HepG2 (cell line): Measurements from ENCODE around the gene GAS2. TPM values are rescaled to one million over a fixed set of nuclear protein-coding genes. Genes with fewer than 3 reads are reported as not detected.

Experiments
- ASH2L ChIP-seq: fragments of 300-600, 200-600 bp; sonication (generic); IDR thresholded peaks from 2 replicates; pipeline ENCODE4 v1.7.0; 2017; ENCODE audit warnings: low read depth, mild to moderate bottlenecking, moderate library complexity, mixed read lengths, low read length; ENCODE audit not compliant: insufficient read length
- CC2D1A ChIP-seq: sonication (generic); formaldehyde crosslinking; IDR thresholded peaks from 2 replicates; pipeline ENCODE4 v1.8.1; 2023; ENCODE audit warnings: mild to moderate bottlenecking, missing genetic modification reagents
- HNRNPUL1 ChIP-seq: fragments of 200-400 bp; formaldehyde crosslinking; IDR thresholded peaks from 2 replicates; pipeline ENCODE4 v1.6.1; 2017; ENCODE audit warnings: low read depth, mild to moderate bottlenecking, low read length, moderate library complexity
- IRF9 ChIP-seq: sonication (generic); formaldehyde crosslinking; IDR thresholded peaks from 2 replicates; pipeline ENCODE4 v1.8.0; 2022; ENCODE audit warnings: missing genetic modification reagents, mild to moderate bottlenecking, borderline replicate concordance
- KAT8 ChIP-seq: IDR thresholded peaks from 2 replicates; pipeline ENCODE4 v1.6.1; 2016; ENCODE audit warnings: missing genetic modification reagents, missing compliant biosample characterization
- MED8 ChIP-seq: sonication (generic); formaldehyde crosslinking; IDR thresholded peaks from 2 replicates; pipeline ENCODE4 v1.8.1; 2023; ENCODE audit warnings: mild to moderate bottlenecking, missing genetic modification reagents; ENCODE audit not compliant: insufficient replicate concordance
- NR3C1 ChIP-seq: sonication (generic); formaldehyde crosslinking; IDR thresholded peaks from 2 replicates; pipeline ENCODE4 v1.4.0; 2020; ENCODE audit warnings: missing genetic modification reagents
- SP1 ChIP-seq, 2 experiments: fragments of 450-650 bp in 1 of 2; sonication (generic) in 1 of 2; formaldehyde crosslinking in 1 of 2; IDR thresholded peaks; 2 replicates each; pipeline versions ENCODE4 v1.4.0 to v1.6.1; 2016 to 2020; ENCODE audit warnings: missing genetic modification reagents in 1 of 2
- SRY ChIP-seq: sonication (generic); formaldehyde crosslinking; IDR thresholded peaks from 2 replicates; pipeline ENCODE4 v1.8.0; 2022; ENCODE audit warnings: mild to moderate bottlenecking, missing genetic modification reagents
- TAF1 ChIP-seq: sonication (generic); formaldehyde crosslinking; IDR thresholded peaks from 2 replicates; pipeline ENCODE4 v1.4.0; 2020; ENCODE audit warnings: missing genetic modification reagents
- TBL1XR1 ChIP-seq: fragments of 150-350 bp; IDR thresholded peaks from 2 replicates; pipeline ENCODE4 v1.6.1; 2014; ENCODE audit warnings: borderline replicate concordance, low read length; ENCODE audit not compliant: partially characterized antibody
- ZNF160 ChIP-seq: sonication (generic); formaldehyde crosslinking; IDR thresholded peaks from 2 replicates; pipeline ENCODE4 v1.8.0; 2022; ENCODE audit warnings: mild to moderate bottlenecking, inconsistent platforms, missing genetic modification reagents
- ZNF274 ChIP-seq: sonication (generic); formaldehyde crosslinking; IDR thresholded peaks from 2 replicates; pipeline ENCODE4 v1.5.1; 2020; ENCODE audit warnings: mild to moderate bottlenecking, missing genetic modification reagents
- ZNF3 ChIP-seq: IDR thresholded peaks from 2 replicates; pipeline ENCODE4 v1.7.0; 2017; ENCODE audit warnings: inconsistent platforms
- ZNF343 ChIP-seq: sonication (generic); formaldehyde crosslinking; IDR thresholded peaks from 2 replicates; pipeline ENCODE4 v1.4.0; 2020; ENCODE audit warnings: mild to moderate bottlenecking, missing genetic modification reagents
- ZNF362 ChIP-seq: sonication (generic); formaldehyde crosslinking; IDR thresholded peaks from 2 replicates; pipeline ENCODE4 v1.4.0; 2020; ENCODE audit warnings: missing genetic modification reagents, mild to moderate bottlenecking, borderline replicate concordance
- ZNF451 ChIP-seq: sonication (generic); formaldehyde crosslinking; IDR thresholded peaks from 2 replicates; pipeline ENCODE4 v1.5.0; 2020; ENCODE audit warnings: mild to moderate bottlenecking, missing genetic modification reagents
- ZNF567 ChIP-seq: sonication (generic); formaldehyde crosslinking; IDR thresholded peaks from 2 replicates; pipeline ENCODE4 v1.8.1; 2023; ENCODE audit warnings: mild to moderate bottlenecking, missing genetic modification reagents, borderline replicate concordance
- ZNF749 ChIP-seq: sonication (generic); formaldehyde crosslinking; IDR thresholded peaks from 2 replicates; pipeline ENCODE4 v1.8.0; 2022; ENCODE audit warnings: mild to moderate bottlenecking, missing genetic modification reagents, moderate library complexity, borderline replicate concordance
- ZSCAN25 ChIP-seq: sonication (generic); formaldehyde crosslinking; IDR thresholded peaks from 2 replicates; pipeline ENCODE4 v1.8.0; 2022; ENCODE audit warnings: mild to moderate bottlenecking, missing genetic modification reagents
- polyA plus RNA-seq, 8 experiments: library from polyadenylated mRNA; depleted of rRNA in 3 of 8; stranded (reverse) in 7 of 8; unstranded in 1 of 8; fragments of >200 nt; fragmentation: Illumina TruSeq in 4 of 8; extraction: Trizol in 4 of 8; gene quantifications; 2 replicates each; pipeline versions ENCODE4 v1.2.1 to v1.2.3, GENCODE V29; 2011 to 2016; ENCODE audit warnings: low read depth in 4 of 8, missing spikeins in 1 of 8, mixed read lengths in 1 of 8; ENCODE audit not compliant: insufficient read depth in 1 of 8
- total RNA-seq, 5 experiments: library from RNA; depleted of rRNA; stranded (reverse); fragments of >200 nt; fragmentation: Illumina TruSeq; extraction: Trizol; gene quantifications; 2 replicates each; pipeline ENCODE4 v1.2.3, GENCODE V29; 2016; ENCODE audit warnings: low read depth in 1 of 5
- TF ChIP-seq, protein P1 (sequence below): sonication (generic); formaldehyde crosslinking; IDR thresholded peaks from 2 replicates; pipeline ENCODE4 v1.8.1; 2023; ENCODE audit warnings: mild to moderate bottlenecking, moderate library complexity, missing genetic modification reagents
- TF ChIP-seq, protein P2 (sequence below), 2 experiments: sonication (generic) in 1 of 2; formaldehyde crosslinking in 1 of 2; IDR thresholded peaks; 2 replicates each; pipeline versions ENCODE4 v1.4.0 to v1.6.1; 2016 to 2020; ENCODE audit warnings: borderline replicate concordance in 1 of 2, low read depth in 1 of 2, mild to moderate bottlenecking in 1 of 2, missing genetic modification reagents in 1 of 2

GAS2 gene
- total and polyA plus RNA-seq, 2 of the 13 experiments (the other 11 are each of a cell fraction or from before 2014, with no cell fraction given) = 26.0 to 85.1 TPM

DNA sequence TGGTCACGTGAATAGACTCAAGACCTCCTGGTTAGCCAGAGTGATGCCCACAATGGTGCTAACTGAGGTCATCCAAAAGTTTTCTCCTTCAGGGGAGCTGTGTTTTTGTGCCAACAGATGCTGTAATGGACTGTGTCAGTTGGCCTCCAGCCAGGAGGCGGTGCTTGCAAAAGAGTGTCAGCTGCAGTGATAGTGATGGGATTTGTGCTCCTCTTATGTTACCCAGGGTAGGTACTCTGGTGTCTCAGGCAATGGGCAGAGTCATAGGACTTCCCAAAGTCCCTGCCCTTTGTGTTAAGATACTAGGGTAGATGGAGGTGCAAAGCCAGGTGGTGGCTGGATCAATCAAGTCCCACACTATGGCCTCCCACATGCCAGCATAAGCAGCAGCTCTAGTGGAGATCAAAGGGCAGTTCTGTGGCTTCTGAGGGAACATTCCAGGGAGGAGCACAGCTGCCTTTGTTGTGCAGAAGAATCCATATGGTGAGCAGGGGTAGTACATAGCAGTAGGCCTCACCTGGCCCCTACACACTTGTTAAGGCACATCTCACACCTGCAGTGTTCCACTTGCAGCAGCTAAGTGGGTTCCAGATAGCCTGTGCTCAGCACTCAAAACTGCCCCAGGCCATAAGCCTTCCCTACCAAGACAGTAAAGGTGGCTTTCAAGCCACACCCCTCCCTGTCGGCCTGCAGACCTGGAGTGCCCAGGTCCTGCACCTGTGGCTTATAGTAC lies 31.3 kb upstream of the GAS2 start (continued):
- TF ChIP-seq SP1 (IDR thresholded peaks at IDR 0.05) (no peak), SP1 (CRISPR knock-in tag; IDR thresholded peaks at IDR 0.05) (peak; percentile 50), HNRNPUL1 (no peak), TBL1XR1 (no peak), ZNF343 (CRISPR knock-in tag) (no peak), SRY (CRISPR knock-in tag) (0 out of 2 replicates have a peak, but pooled peaks have one; percentile 31), ZNF274 (CRISPR knock-in tag) (no peak), ZNF451 (CRISPR knock-in tag) (no peak), ASH2L (peak; percentile 82), TAF1 (no peak), IRF9 (no peak), ZNF749 (CRISPR knock-in tag) (no peak), ZNF160 (CRISPR knock-in tag) (no peak), ZNF3 (CRISPR knock-in tag) (no peak), KAT8 (CRISPR knock-in tag) (peak; percentile 62), ZSCAN25 (CRISPR knock-in tag) (peak; percentile 23; the same call in 1 of the 2 replicates), NR3C1 (CRISPR knock-in tag) (no peak), CC2D1A (CRISPR knock-in tag) (0 out of 2 replicates have a peak, but pooled peaks have one; percentile 48), ZNF567 (CRISPR knock-in tag) (no peak), ZNF362 (CRISPR knock-in tag) (no peak), MED8 (CRISPR knock-in tag) (no peak)
- TF ChIP-seq, protein P1, sequence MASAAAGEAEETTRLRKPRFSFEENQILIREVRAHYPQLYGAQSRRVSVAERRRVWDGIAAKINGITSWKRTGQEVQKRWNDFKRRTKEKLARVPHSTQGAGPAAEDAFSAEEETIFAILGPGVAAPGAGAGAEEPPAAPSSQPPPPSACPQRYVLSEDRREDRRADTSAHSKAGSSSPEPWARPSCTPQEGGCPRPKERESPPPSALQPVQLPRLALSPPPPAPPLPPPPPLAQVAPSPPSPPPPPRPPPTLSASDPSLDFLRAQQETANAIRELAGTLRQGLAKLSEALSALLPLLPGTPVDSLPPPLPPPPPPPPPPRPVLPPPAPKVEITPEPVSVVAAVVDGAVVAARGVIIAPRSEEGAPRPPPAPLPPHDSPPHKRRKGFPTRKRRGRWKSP = no peak
- TF ChIP-seq, protein P2, sequence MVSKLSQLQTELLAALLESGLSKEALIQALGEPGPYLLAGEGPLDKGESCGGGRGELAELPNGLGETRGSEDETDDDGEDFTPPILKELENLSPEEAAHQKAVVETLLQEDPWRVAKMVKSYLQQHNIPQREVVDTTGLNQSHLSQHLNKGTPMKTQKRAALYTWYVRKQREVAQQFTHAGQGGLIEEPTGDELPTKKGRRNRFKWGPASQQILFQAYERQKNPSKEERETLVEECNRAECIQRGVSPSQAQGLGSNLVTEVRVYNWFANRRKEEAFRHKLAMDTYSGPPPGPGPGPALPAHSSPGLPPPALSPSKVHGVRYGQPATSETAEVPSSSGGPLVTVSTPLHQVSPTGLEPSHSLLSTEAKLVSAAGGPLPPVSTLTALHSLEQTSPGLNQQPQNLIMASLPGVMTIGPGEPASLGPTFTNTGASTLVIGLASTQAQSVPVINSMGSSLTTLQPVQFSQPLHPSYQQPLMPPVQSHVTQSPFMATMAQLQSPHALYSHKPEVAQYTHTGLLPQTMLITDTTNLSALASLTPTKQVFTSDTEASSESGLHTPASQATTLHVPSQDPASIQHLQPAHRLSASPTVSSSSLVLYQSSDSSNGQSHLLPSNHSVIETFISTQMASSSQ (IDR thresholded peaks at IDR 0.05; ENCODE audit: low read depth) = peak; percentile 43; the same call in 1 of the 2 replicates
- TF ChIP-seq, protein P2 (CRISPR knock-in tag; IDR thresholded peaks at IDR 0.05; ENCODE audit: borderline replicate concordance) = peak; percentile 58; the same call in 1 of the 2 replicates
